Hematopoietic multipotent progenitor cell (in vitro differentiated cells): ENCODE measurements around the gene NLRP13. TPM values are rescaled to one million over a fixed set of nuclear protein-coding genes. Genes with fewer than 3 reads are reported as not detected.

Experiments
- DNase-seq, 3 donors: peaks; one replicate each; pipeline ENCODE4 v3.0.0-alpha.2; 2011 to 2015; ENCODE audit warnings: low read depth in 2 of 3, low spot score in 2 of 3
- total RNA-seq: library from RNA; depleted of rRNA; stranded (reverse); fragments of >200 nt; gene quantifications from one replicate; pipeline ENCODE4 v1.2.3, GENCODE V29; 2012

The NLRP13 gene
- total RNA-seq, 1 donor: not detected

DNA sequence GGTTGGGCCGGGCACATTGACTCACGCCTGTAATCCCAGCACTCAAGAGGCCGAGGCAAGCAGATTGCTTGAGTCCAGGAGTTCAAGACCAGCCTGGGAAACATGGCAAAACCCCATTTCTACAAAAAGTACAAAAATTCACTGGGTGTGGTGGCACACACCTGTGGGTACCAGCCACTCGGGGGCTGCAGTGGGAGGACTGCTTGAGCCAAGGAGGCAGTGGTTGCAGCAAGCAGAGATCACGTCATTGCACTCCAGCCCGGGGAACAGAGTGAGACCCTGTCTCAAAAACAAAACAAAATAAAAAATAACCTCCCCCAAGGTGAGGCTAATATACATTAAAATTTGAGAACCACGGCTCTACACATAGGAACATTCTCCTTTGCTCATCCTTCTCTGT is 24.9 kb downstream of the NLRP13 start:
- no peak for DNase-seq

GRCh38 chr19:55902080-55902751 is 29.9 kb downstream of the NLRP13 start:
- DNase-seq: no peak

GRCh38 chr19:55901369-55902079 is 30.6 kb downstream of the NLRP13 start:
- no peak for DNase-seq

DNA sequence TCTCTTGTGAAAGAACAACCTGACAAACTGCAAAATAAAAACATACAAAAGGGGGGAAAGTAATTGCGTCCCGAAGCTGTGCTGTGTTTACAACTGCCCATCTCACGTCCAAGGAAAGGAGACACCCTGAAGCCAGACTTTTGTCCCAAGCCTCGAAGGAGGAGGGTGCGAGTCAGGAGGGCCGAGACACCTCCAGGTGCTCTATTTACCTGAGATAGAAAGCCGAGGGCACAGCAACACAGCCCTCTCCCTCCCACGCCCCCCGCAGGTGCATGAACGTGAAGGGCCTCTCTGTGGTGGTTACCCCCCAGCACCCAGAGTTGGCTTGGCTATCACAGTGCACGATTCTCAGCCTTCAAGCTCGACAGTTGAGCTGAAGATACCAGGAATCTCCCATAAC is 33.2 kb downstream of the NLRP13 start:
- DNase-seq: no peak

DNA sequence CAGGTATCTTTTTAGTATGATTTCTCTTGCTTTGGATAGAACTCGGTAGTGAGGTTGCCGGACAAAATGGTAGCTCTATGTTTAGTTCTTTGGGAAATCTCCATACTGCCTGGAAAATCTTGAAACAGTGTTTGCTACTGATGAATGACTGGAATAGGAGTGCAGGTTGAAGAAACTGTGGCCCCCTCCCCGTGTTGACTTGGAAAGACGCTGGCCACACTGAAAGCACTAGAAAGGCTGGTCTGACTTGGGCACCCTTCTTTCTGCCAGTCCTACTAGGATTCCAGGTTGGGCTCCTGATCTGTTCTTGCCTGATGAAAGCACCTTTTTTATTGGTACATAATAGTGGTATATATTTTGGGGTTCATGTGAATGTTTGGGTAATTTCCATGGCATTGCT is 49.5 kb downstream of the NLRP13 start:
- DNase-seq: no peak

DNA sequence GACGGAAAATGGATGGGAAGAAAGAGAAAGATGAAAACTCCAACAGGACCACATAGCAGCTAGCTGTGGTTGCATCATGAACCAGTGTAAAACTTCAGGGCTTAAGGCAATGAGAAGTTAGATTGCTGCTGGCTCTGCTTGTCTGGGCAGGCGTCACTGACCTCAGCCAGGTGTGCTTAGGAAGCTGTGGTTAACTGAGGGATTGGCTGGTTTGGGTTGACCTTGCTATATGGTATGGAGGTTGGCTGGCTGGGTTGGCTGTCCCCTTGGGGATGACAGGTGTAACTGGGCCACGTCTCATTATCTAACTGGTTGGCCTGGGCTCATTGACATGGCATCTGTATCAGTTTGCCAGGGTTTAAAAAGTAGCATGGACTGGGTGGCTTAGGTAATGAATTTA is 54.9 kb downstream of the NLRP13 start:
- DNase-seq: no peak

GRCh38 chr19:55870736-55871135 is 61.4 kb downstream of the NLRP13 start:
- no peak for DNase-seq

DNA sequence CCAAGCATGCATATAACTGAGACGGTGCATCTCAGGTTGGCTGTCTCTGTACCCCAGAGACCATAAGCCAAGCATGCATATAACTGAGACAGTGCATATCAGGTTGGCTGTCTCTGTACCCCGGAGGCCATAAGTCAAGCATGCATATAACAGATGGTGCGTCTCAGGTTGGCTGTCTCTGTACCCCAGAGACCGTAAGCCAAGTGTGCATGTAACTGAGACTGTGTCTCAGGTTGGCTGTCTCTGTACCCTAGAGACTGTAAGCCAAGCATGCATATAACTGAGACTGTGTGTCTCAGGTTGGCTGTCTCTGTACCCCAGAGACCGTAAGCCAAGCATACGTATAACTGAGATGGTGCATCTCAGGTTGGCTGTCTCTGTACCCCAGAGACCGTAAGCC is 65.0 kb downstream of the NLRP13 start:
- DNase-seq: no peak

GRCh38 chr19:55866521-55866920 is 65.6 kb downstream of the NLRP13 start:
- no peak for DNase-seq

DNA sequence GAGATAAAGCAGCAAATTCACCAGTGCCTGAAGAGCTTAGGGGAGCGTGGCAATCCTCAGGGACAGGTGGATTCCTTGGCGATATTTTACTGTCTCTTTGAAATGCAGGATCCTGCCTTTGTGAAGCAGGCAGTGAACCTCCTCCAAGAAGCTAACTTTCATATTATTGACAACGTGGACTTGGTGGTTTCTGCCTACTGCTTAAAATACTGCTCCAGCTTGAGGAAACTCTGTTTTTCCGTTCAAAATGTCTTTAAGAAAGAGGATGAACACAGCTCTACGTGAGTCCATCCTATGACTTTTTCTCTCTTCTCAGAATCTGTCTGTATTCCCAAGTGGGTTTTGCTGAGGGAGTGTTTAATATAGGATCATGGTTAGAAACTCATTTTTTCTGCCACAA is 73.2 kb downstream of the NLRP13 start:
- DNase-seq: no peak

DNA sequence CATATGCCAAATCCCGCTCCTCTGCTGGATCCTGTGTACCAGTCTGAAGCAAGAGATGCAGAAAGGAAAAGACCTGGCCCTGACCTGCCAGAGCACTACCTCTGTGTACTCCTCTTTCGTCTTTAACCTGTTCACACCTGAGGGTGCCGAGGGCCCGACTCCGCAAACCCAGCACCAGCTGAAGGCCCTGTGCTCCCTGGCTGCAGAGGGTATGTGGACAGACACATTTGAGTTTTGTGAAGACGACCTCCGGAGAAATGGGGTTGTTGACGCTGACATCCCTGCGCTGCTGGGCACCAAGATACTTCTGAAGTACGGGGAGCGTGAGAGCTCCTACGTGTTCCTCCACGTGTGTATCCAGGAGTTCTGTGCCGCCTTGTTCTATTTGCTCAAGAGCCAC is 73.7 kb downstream of the NLRP13 start:
- no peak for DNase-seq

GRCh38 chr19:55857974-55858373 is 74.2 kb downstream of the NLRP13 start:
- no peak for DNase-seq

DNA sequence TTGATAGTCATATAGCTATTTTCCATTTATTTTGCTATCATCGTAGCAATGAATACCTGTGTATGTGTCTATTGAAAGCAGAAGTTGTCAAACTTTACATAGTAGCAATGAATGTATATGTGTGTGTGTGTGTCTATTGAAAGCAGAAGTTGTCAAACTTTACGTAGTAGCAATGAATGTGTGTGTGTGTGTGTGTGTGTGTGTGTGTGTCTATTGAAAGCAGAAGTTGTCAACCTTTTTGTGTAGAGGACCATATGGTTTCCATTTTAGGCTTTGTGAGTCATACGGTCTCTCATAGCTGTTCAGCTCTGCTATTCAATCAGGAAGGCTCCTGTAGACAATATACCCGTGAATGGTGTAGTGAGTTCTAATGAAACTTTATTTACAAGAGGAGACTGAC is 75.0 kb downstream of the NLRP13 start:
- no peak for DNase-seq

- DNase-seq: no peak
Observed at GRCh38 chr19:55855160-55855559, 77.0 kb downstream of the NLRP13 start.

Other genes with a start within 250 kb of the NLRP13 start
- gene NLRP9, start 193.9 kb downstream of the NLRP13 start, total RNA-seq: not detected
- gene RFPL4A, start 173.2 kb downstream of the NLRP13 start, total RNA-seq: under 0.01 TPM
- gene RFPL4AL1, start 163.2 kb downstream of the NLRP13 start, total RNA-seq: not detected
- gene NLRP11, start 100.3 kb downstream of the NLRP13 start, total RNA-seq: under 0.01 TPM
- gene NLRP4, start 95.8 kb downstream of the NLRP13 start, total RNA-seq: not detected
- not detected for gene NLRP8, start 15.5 kb upstream of the NLRP13 start, total RNA-seq
- gene NLRP5, start 54.4 kb upstream of the NLRP13 start, total RNA-seq: not detected
- 40.1 TPM for gene ZNF787, start 189.0 kb upstream of the NLRP13 start, total RNA-seq
- 12.1 TPM for gene ZNF444, start 209.0 kb upstream of the NLRP13 start, total RNA-seq
- gene GALP, start 243.7 kb upstream of the NLRP13 start, total RNA-seq: not detected